ENCODE results near the gene OSER1.

OSER1 gene

DNA sequence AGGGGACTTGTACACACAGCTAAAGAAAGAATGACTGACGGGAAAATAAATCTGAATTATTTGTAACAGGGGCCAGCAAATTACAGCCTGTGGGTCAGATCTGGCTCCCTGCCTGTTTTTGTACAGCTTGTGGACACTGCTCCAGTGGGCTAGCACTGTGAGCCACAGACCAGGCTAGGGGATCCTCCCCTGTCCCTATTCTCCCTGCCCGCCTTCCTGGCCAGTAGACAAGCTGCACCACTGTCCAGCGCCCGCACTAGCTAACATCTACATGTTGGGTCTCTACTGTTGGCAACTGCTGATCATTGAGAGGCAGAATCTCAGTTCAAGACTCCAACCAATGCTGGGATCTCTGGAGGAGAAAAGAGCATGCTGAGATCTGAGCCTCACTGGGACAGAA lies 10.7 kb downstream of the OSER1 start:
- Histone ChIP-seq H3K4me2 (ENCODE audit: low read length) (no peak overlapping the region), H3K36me3 (ENCODE audit: control insufficient read depth, low read length) (peaks cover 75% of the 10 kb centered on the region), H3K4me1 (ENCODE audit: control insufficient read depth, low read length) (no peaks in the 10 kb centered on the region), H3K4me3 (ENCODE audit: low read length) (no peak overlapping the region), H4K20me1 (ENCODE audit: control insufficient read depth, insufficient read depth, low read depth, low read length) (no peaks in the 10 kb centered on the region), H3K27ac (ENCODE audit: low read depth, low read length) (no peak overlapping the region), H3K27me3 (ENCODE audit: control insufficient read depth, low read length) (no peaks in the 10 kb centered on the region), H3F3A (ENCODE audit: control insufficient read depth, insufficient read depth) (no peaks in the 10 kb centered on the region; the same call in 1 of the 2 replicates), H3K9me2 (replicated peaks; ENCODE audit: control insufficient read depth, low read length) (no peaks in the 10 kb centered on the region), H3K79me2 (ENCODE audit: control insufficient read depth, low read length) (peaks cover 25% of the 10 kb centered on the region), H3K9me3 (ENCODE audit: control insufficient read depth, insufficient read depth, low read length) (no peaks in the 10 kb centered on the region)
- TF ChIP-seq EZH2phosphoT487 (IDR thresholded peaks at IDR 0.05; ENCODE audit: borderline replicate concordance, low read length), result no peak
- TF ChIP-seq CTCF (IDR thresholded peaks at IDR 0.05; ENCODE audit: low read depth, low read length, poor library complexity, severe bottlenecking), result no peak

DNA sequence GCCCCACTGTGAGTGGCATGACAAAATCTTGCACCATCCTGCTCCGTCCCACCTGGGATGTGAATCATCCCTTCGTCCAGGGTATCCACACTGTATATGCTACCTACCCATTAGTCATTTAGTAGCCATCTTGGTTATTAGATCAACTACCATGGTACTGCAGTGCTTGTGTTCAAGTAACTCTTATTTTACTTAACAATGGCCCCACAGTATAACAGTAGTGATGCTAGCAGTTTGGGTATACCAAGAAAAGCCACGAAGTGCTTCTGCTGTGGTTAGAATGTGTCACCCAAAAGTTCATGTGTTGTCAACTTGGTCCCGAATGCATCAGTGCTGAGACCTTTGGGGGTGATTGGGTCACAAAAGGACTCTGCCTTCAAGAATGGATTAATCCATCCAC lies 11.7 kb downstream of the OSER1 start:
- Histone ChIP-seq H3K79me2 (ENCODE audit: control insufficient read depth, low read length) (peaks cover 21% of the 10 kb centered on the region), H3F3A (ENCODE audit: control insufficient read depth, insufficient read depth) (no peaks in the 10 kb centered on the region; the same call in 1 of the 2 replicates), H4K20me1 (ENCODE audit: control insufficient read depth, insufficient read depth, low read depth, low read length) (no peaks in the 10 kb centered on the region), H3K27ac (ENCODE audit: low read depth, low read length) (no peak overlapping the region), H3K4me3 (ENCODE audit: low read length) (no peak overlapping the region), H3K36me3 (ENCODE audit: control insufficient read depth, low read length) (peaks cover 66% of the 10 kb centered on the region), H3K9me2 (replicated peaks; ENCODE audit: control insufficient read depth, low read length) (no peaks in the 10 kb centered on the region), H3K4me2 (ENCODE audit: low read length) (no peak overlapping the region), H3K27me3 (ENCODE audit: control insufficient read depth, low read length) (no peaks in the 10 kb centered on the region), H3K4me1 (ENCODE audit: control insufficient read depth, low read length) (no peaks in the 10 kb centered on the region), H3K9me3 (ENCODE audit: control insufficient read depth, insufficient read depth, low read length) (no peaks in the 10 kb centered on the region)
- TF ChIP-seq EZH2phosphoT487 (IDR thresholded peaks at IDR 0.05; ENCODE audit: borderline replicate concordance, low read length), result no peak
- no peak for TF ChIP-seq CTCF (IDR thresholded peaks at IDR 0.05; ENCODE audit: low read depth, low read length, poor library complexity, severe bottlenecking)

GRCh38 chr20:44196271-44196670 lies 14.3 kb downstream of the OSER1 start:
- Histone ChIP-seq H3K9me2 (replicated peaks; ENCODE audit: control insufficient read depth, low read length) (no peaks in the 10 kb centered on the region), H3K27me3 (ENCODE audit: control insufficient read depth, low read length) (no peaks in the 10 kb centered on the region), H3K27ac (ENCODE audit: low read depth, low read length) (no peak overlapping the region), H3K9me3 (ENCODE audit: control insufficient read depth, insufficient read depth, low read length) (no peaks in the 10 kb centered on the region), H3F3A (ENCODE audit: control insufficient read depth, insufficient read depth) (no peaks in the 10 kb centered on the region; the same call in 1 of the 2 replicates), H3K4me1 (ENCODE audit: control insufficient read depth, low read length) (no peaks in the 10 kb centered on the region), H4K20me1 (ENCODE audit: control insufficient read depth, insufficient read depth, low read depth, low read length) (no peaks in the 10 kb centered on the region), H3K4me3 (ENCODE audit: low read length) (no peak overlapping the region), H3K4me2 (ENCODE audit: low read length) (no peak overlapping the region), H3K79me2 (ENCODE audit: control insufficient read depth, low read length) (peaks cover 6% of the 10 kb centered on the region), H3K36me3 (ENCODE audit: control insufficient read depth, low read length) (peaks cover 43% of the 10 kb centered on the region)
- no peak for TF ChIP-seq EZH2phosphoT487 (IDR thresholded peaks at IDR 0.05; ENCODE audit: borderline replicate concordance, low read length)

DNA sequence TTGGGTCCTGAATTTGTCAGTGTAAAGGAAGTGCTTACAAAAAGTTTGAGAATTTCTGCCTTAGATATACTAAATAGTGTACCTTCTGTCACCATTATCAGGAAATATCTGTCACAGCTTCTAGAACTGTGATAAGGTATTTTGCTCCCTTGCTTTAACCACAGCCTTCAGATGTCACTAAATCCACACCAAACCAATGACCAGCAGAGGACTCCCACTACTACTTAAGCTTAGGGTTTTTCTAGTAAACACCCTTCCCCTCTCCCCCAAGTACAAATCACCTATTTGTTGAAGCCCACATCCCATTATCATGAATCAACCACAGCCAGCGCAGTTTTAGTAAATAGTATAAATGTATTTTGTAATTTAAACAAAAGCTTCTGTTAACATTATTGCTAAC lies 15.0 kb downstream of the OSER1 start:
- no peaks in the 10 kb centered on the region for H4K20me1 ChIP-seq (ENCODE audit: control insufficient read depth, insufficient read depth, low read depth, low read length)
- no peaks in the 10 kb centered on the region for H3K9me3 ChIP-seq (ENCODE audit: control insufficient read depth, insufficient read depth, low read length)
- H3K27me3 ChIP-seq (ENCODE audit: control insufficient read depth, low read length), result no peaks in the 10 kb centered on the region
- H3K27ac ChIP-seq (ENCODE audit: low read depth, low read length), result no peak overlapping the region
- H3K4me3 ChIP-seq (ENCODE audit: low read length), result no peak overlapping the region
- no peak for TF ChIP-seq CTCF (IDR thresholded peaks at IDR 0.05; ENCODE audit: low read depth, low read length, poor library complexity, severe bottlenecking)
- no peak for TF ChIP-seq EZH2phosphoT487 (IDR thresholded peaks at IDR 0.05; ENCODE audit: borderline replicate concordance, low read length)
- H3F3A ChIP-seq (ENCODE audit: control insufficient read depth, insufficient read depth), result no peaks in the 10 kb centered on the region; the same call in 1 of the 2 replicates
- no peaks in the 10 kb centered on the region for H3K9me2 ChIP-seq (replicated peaks; ENCODE audit: control insufficient read depth, low read length)
- no peaks in the 10 kb centered on the region for H3K4me1 ChIP-seq (ENCODE audit: control insufficient read depth, low read length)
- H3K4me2 ChIP-seq (ENCODE audit: low read length), result no peak overlapping the region
- H3K79me2 ChIP-seq (ENCODE audit: control insufficient read depth, low read length), result no peaks in the 10 kb centered on the region
- peaks cover 36% of the 10 kb centered on the region for H3K36me3 ChIP-seq (ENCODE audit: control insufficient read depth, low read length)
